CD14-positive monocyte (primary cell): ENCODE results near the gene KIAA0040. TPM values are rescaled to one million over a fixed set of nuclear protein-coding genes. Genes with fewer than 3 reads are reported as not detected.

Experiments
- DNase-seq, 3 donors: peaks; one replicate each; pipeline ENCODE4 v3.0.0-alpha.2; 2011 to 2022
- H2AFZ ChIP-seq: 2 replicates; pipeline ENCODE4 v1.6.0; 2012; ENCODE audit warnings: mild to moderate bottlenecking, low read depth, low read length, inconsistent platforms; ENCODE audit not compliant: insufficient read depth, poor library complexity, severe bottlenecking
- H3K27ac ChIP-seq, 2 donors: 1 replicate in 1 of 2; 2 replicates in 1 of 2; pipeline ENCODE4 v1.5.1; 2012 to 2013; ENCODE audit warnings: low read length in 2 of 2, control low read depth in 1 of 2, inconsistent platforms in 1 of 2, low read depth in 1 of 2, mild to moderate bottlenecking in 1 of 2
- H3K27me3 ChIP-seq, 2 donors: one replicate each; pipeline versions ENCODE4 v1.6.0 to v1.6.1; 2011 to 2013; ENCODE audit warnings: low read length in 2 of 2; ENCODE audit not compliant: control insufficient read depth in 2 of 2, insufficient read depth in 2 of 2
- H3K36me3 ChIP-seq, 2 donors: replicated peaks in 1 of 2; 1 replicate in 1 of 2; 2 replicates in 1 of 2; pipeline versions ENCODE4 v1.5.1 to v1.6.1; 2012 to 2013; ENCODE audit warnings: low read length in 2 of 2, control low read depth in 1 of 2, inconsistent platforms in 1 of 2, mild to moderate bottlenecking in 1 of 2; ENCODE audit not compliant: insufficient read depth in 2 of 2, control insufficient read depth in 1 of 2
- H3K4me1 ChIP-seq, 2 donors: 1 replicate in 1 of 2; 2 replicates in 1 of 2; pipeline versions ENCODE4 v1.5.1 to v1.6.1; 2012 to 2013; ENCODE audit warnings: low read length in 2 of 2, control low read depth in 1 of 2, inconsistent platforms in 1 of 2, mild to moderate bottlenecking in 1 of 2, moderate library complexity in 1 of 2; ENCODE audit not compliant: insufficient read depth in 2 of 2, control insufficient read depth in 1 of 2
- H3K4me2 ChIP-seq: replicated peaks from 2 replicates; pipeline ENCODE3; 2012; ENCODE audit warnings: low read length, moderate library complexity, mild to moderate bottlenecking; ENCODE audit not compliant: poor library complexity, severe bottlenecking; ENCODE audit errors: extremely low read depth
- H3K4me3 ChIP-seq, 3 experiments: fragments of 200-600 bp in 1 of 3; sonication (generic) in 1 of 3; replicated peaks in 1 of 3; 1 replicate in 2 of 3; 2 replicates in 1 of 3; pipeline ENCODE4 v1.5.1; 2011 to 2013; ENCODE audit warnings: low read length in 3 of 3, mild to moderate bottlenecking in 3 of 3, control low read depth in 2 of 3, low read depth in 2 of 3, inconsistent platforms in 1 of 3, moderate library complexity in 1 of 3
- H3K79me2 ChIP-seq: 2 replicates; pipeline ENCODE4 v1.6.0; 2012; ENCODE audit warnings: mild to moderate bottlenecking, control low read depth, inconsistent platforms, low read length, moderate library complexity; ENCODE audit not compliant: insufficient read depth
- H3K9ac ChIP-seq: 2 replicates; pipeline ENCODE4 v1.6.0; 2017; ENCODE audit warnings: low read length, mild to moderate bottlenecking; ENCODE audit not compliant: insufficient read depth, poor library complexity, severe bottlenecking
- H3K9me3 ChIP-seq, 2 donors: replicated peaks in 1 of 2; 1 replicate in 1 of 2; 2 replicates in 1 of 2; pipeline versions ENCODE4 v1.5.1 to v1.6.1; 2012 to 2013; ENCODE audit warnings: low read length in 2 of 2, control low read depth in 1 of 2; ENCODE audit not compliant: control insufficient read depth in 1 of 2, insufficient read depth in 1 of 2
- H4K20me1 ChIP-seq: 2 replicates; pipeline ENCODE4 v1.6.0; 2012; ENCODE audit warnings: mild to moderate bottlenecking, low read length, control low read depth, moderate library complexity; ENCODE audit not compliant: insufficient read depth
- H3K27ac Mint-ChIP-seq, 7 donors: one replicate each; pipeline ENCODE4 v1.8.0; 2020; ENCODE audit warnings: mild to moderate bottlenecking in 7 of 7, mixed read lengths in 7 of 7, moderate library complexity in 6 of 7, inconsistent platforms in 2 of 7
- H3K27me3 Mint-ChIP-seq, 3 donors: one replicate each; pipeline ENCODE4 v1.8.0; 2021 to 2022; ENCODE audit warnings: low read depth in 3 of 3, mild to moderate bottlenecking in 3 of 3, mixed read lengths in 3 of 3, moderate library complexity in 3 of 3, inconsistent platforms in 1 of 3
- H3K36me3 Mint-ChIP-seq, 2 donors: one replicate each; pipeline ENCODE4 v1.8.0; 2020; ENCODE audit warnings: mixed read lengths in 2 of 2, inconsistent platforms in 1 of 2, mild to moderate bottlenecking in 1 of 2
- H3K4me1 Mint-ChIP-seq: one replicate; pipeline ENCODE4 v1.8.0; 2020; ENCODE audit warnings: mild to moderate bottlenecking, mixed read lengths
- H3K4me3 Mint-ChIP-seq, 2 donors: one replicate each; pipeline ENCODE4 v1.8.0; 2020; ENCODE audit warnings: mild to moderate bottlenecking in 2 of 2, mixed read lengths in 2 of 2, moderate library complexity in 1 of 2
- H3K9me3 Mint-ChIP-seq, 7 donors: one replicate each; pipeline ENCODE4 v1.8.0; 2020 to 2022; ENCODE audit warnings: mixed read lengths in 7 of 7, mild to moderate bottlenecking in 6 of 7, moderate library complexity in 6 of 7, inconsistent platforms in 2 of 7
- WGBS: methylation state at CpG from one replicate; pipeline ENCODE4 v1.1.5; 2013; ENCODE audit warnings: missing lambda C conversion rate; ENCODE audit not compliant: insufficient coverage; 5-methylcytosine and 5-hydroxymethylcytosine counted together
- intact Hi-C, 2 donors: fragments of 100-400 bp; cut with micrococcal nuclease; formaldehyde crosslinking; loops; one replicate each; pipeline versions ENCODE4 v1.15.0 to v1.15.1; 2023
- polyA minus RNA-seq: library from RNA; depleted of rRNA, polyadenylated mRNA; stranded (reverse); fragments of >200 nt; gene quantifications from 2 replicates; pipeline ENCODE4 v1.2.3, GENCODE V29; 2012
- polyA plus RNA-seq, 3 donors: library from polyadenylated mRNA; depleted of rRNA in 1 of 3; unstranded in 2 of 3; stranded (reverse) in 1 of 3; fragments of 300-500 nt in 2 of 3; fragments of >200 nt in 1 of 3; fragmentation: Illumina TruSeq in 2 of 3; gene quantifications; 1 replicate in 2 of 3; 2 replicates in 1 of 3; pipeline ENCODE4 v1.2.3, GENCODE V29; 2012 to 2021
- total RNA-seq, 12 experiments: library from RNA in 1 of 12; stranded (reverse) in 1 of 12; fragments of 120-200 nt in 1 of 12; gene quantifications; one replicate each; pipeline ENCODE4 v1.2.4 and lab custom pipeline; 2013 to 2026; ENCODE audit warnings: mixed read lengths in 6 of 12, inconsistent platforms in 1 of 12
- TF ChIP-seq, protein P1 (sequence below): fragments of 200-600 bp; IDR thresholded peaks from one replicate; pipeline ENCODE4 v1.8.0; 2022; ENCODE audit warnings: antibody characterized with exemption, mild to moderate bottlenecking

KIAA0040 gene
- total RNA-seq (2013), result 36.2 TPM
- polyA plus RNA-seq (10 to 100 TPM; 24.0 to 35.4 (median 25.9) TPM), polyA minus RNA-seq (23.1 and 39.7 TPM in 2 replicates), total RNA-seq (lab: John Stamatoyannopoulos, UW) (6.6 to 37.5 (median 27.6) reads per million in 11 experiments)

- 14% methylated on average over 43 of the region's 62 CpGs for WGBS
- Histone ChIP-seq H3K9ac (peak within 1 kb of the TSS; percentile 80), H3K36me3 (no peaks in the 10 kb centered on the region), H3K27ac (peak within 1 kb of the TSS; percentile 85 to 93), H3K9me3 (no peaks in the 10 kb centered on the region), H4K20me1 (no peaks in the 10 kb centered on the region), H2AFZ (peak within 1 kb of the TSS; percentile 80), H3K27me3 (no peaks in the 10 kb centered on the region), H3K4me1 (peaks cover 55 to 68% of the 10 kb centered on the region in 2 donors), H3K79me2 (peaks cover 41% of the 10 kb centered on the region), H3K4me3 (peak within 1 kb of the TSS; percentile 90 to 99 (median 97)), H3K4me2 (peak within 1 kb of the TSS; percentile 95)
- Mint-ChIP-seq H3K4me1 (peaks cover 61% of the 10 kb centered on the region), H3K36me3 (peaks cover 5 to 11% of the 10 kb centered on the region in 2 donors), H3K27ac (peak within 1 kb of the TSS; percentile 93 to 97 (median 96)), H3K9me3 (no peaks in the 10 kb centered on the region), H3K27me3 (peaks cover 0 to 2% (median 0%) of the 10 kb centered on the region in 3 donors), H3K4me3 (peak within 1 kb of the TSS; percentile 98 to 99)
- TF ChIP-seq, protein P1, sequence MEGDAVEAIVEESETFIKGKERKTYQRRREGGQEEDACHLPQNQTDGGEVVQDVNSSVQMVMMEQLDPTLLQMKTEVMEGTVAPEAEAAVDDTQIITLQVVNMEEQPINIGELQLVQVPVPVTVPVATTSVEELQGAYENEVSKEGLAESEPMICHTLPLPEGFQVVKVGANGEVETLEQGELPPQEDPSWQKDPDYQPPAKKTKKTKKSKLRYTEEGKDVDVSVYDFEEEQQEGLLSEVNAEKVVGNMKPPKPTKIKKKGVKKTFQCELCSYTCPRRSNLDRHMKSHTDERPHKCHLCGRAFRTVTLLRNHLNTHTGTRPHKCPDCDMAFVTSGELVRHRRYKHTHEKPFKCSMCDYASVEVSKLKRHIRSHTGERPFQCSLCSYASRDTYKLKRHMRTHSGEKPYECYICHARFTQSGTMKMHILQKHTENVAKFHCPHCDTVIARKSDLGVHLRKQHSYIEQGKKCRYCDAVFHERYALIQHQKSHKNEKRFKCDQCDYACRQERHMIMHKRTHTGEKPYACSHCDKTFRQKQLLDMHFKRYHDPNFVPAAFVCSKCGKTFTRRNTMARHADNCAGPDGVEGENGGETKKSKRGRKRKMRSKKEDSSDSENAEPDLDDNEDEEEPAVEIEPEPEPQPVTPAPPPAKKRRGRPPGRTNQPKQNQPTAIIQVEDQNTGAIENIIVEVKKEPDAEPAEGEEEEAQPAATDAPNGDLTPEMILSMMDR, result no peak
- intact Hi-C loops, result no loop called here
- peak; percentile 63 to 79 (median 70) for DNase-seq
These were observed at the start of gene KIAA0040 for GRCh38 chr1:175192630-175193526. Gene KIAA0040, minus strand, starts transcription at chr1:175192776. Its CDS starts 31,763 bp downstream, at chr1:175161013.

GRCh38 chr1:175237389-175237788 lies 44.8 kb upstream of the KIAA0040 start:
- peaks cover 0 to 9% (median 6%) of the 10 kb centered on the region in 7 donors for H3K9me3 Mint-ChIP-seq
- H3K4me1 Mint-ChIP-seq, result peaks cover 10% of the 10 kb centered on the region
- Histone ChIP-seq H3K9ac (no peak overlapping the region), H3K27ac (peak overlapping the region in 1 of 2 donors; percentile 27), H3K79me2 (no peaks in the 10 kb centered on the region), H2AFZ (no peak overlapping the region), H3K4me3 (no peak overlapping the region), H3K9me3 (no peaks in the 10 kb centered on the region), H4K20me1 (no peaks in the 10 kb centered on the region), H3K36me3 (no peaks in the 10 kb centered on the region), H3K4me2 (no peak overlapping the region), H3K27me3 (no peaks in the 10 kb centered on the region), H3K4me1 (no peaks in the 10 kb centered on the region)
- WGBS, result no CpG with 5 or more reads among the region's 1 CpG
- TF ChIP-seq, protein P1, result no peak
- intact Hi-C loops, result no loop called here
- peak overlapping the region in 2 of 7 donors; percentile 9 to 22 for H3K27ac Mint-ChIP-seq
- no peaks in the 10 kb centered on the region for H3K36me3 Mint-ChIP-seq
- no peak for DNase-seq
- H3K4me3 Mint-ChIP-seq, result peak overlapping the region in 1 of 2 donors; percentile 47
- H3K27me3 Mint-ChIP-seq, result peaks cover 0 to 1% (median 0%) of the 10 kb centered on the region in 3 donors
